GM12891 (cell line): ENCODE results near the gene RAB30.
"Not testable (repeated sequence)": the region's sequence is repeated elsewhere in the genome, so short reads cannot be mapped to it uniquely, and the experiment has no call there.

Experiments
- DNase-seq: peaks from one replicate; pipeline ENCODE4 v3.0.0; 2011; ENCODE audit warnings: low spot score; ENCODE audit not compliant: insufficient read length
- FAIRE-seq: peaks from 2 replicates; lab custom pipeline; 2011; peaks lifted over from hg19 to GRCh38; lab: Jason Lieb, UNC
- PAX5 ChIP-seq: IDR thresholded peaks from 2 replicates; pipeline ENCODE4 v1.6.1; 2011; ENCODE audit warnings: low read length, moderate library complexity, mild to moderate bottlenecking; ENCODE audit not compliant: insufficient read depth, severe bottlenecking
- POLR2A ChIP-seq: IDR thresholded peaks from 2 replicates; pipeline ENCODE4 v1.6.1; 2011; ENCODE audit warnings: low read depth, low read length, control low read depth
- POLR2AphosphoS5 ChIP-seq: IDR thresholded peaks from 2 replicates; pipeline ENCODE4 v1.6.1; 2011; ENCODE audit warnings: low read depth, low read length, control low read depth
- POU2F2 ChIP-seq: IDR thresholded peaks from 2 replicates; pipeline ENCODE4 v1.6.1; 2011; ENCODE audit warnings: low read depth, mild to moderate bottlenecking, control low read depth, low read length, moderate library complexity
- SPI1 ChIP-seq: IDR thresholded peaks from 2 replicates; pipeline ENCODE4 v1.6.1; 2011; ENCODE audit warnings: low read depth, low read length, control low read depth
- TAF1 ChIP-seq: IDR thresholded peaks from 2 replicates; pipeline ENCODE4 v1.6.1; 2011; ENCODE audit warnings: low read depth, low read length, control low read depth

RAB30 gene

DNA sequence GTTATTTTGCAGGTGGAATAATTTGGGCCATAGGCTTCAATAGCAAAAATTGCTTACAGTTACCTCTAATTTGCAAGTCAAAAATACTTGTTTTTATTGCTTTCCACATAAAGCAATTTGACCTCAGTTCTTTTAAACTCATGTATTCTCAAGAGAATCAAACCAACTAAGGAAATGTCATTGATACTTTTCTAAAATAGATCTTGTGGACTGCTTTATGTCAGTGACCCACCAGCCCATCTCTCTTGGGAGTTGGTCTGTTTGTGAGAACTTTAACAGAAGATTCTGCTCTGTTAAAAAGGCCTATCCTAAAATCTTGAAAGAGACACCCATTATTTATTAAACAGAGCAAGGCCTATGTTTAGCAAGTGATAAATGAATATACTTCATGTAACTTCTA, 94.9 kb downstream of the RAB30 start:
- DNase-seq (no peak), FAIRE-seq (no peak)
- TF ChIP-seq POLR2A (no peak), SPI1 (no peak), POU2F2 (no peak), POLR2AphosphoS5 (no peak), TAF1 (no peak), PAX5 (no peak)

DNA sequence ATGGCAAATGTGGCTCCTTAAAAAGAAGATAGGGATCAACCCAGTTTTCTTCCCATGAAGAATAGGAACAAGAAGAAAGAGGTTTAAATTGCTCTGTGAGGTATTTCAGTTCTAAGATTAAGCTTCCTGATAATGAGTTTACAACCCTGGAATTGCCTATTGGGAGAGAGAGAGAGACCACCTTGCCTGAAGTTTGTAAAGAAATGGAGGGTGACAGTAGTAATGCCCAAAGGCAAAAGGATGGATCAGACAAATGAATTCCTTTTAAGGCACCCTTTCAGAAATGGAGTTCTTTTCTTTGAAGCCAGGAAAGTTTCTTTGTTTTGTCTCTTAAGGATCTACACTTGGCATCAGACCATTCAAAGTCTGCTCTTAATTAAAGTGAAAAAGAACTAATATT, 95.8 kb downstream of the RAB30 start:
- TF ChIP-seq PAX5: no peak
- no peak for TF ChIP-seq POLR2A
- no peak for TF ChIP-seq SPI1
- no peak for TF ChIP-seq POLR2AphosphoS5
- no peak for TF ChIP-seq TAF1
- no peak for TF ChIP-seq POU2F2
- DNase-seq (no peak), FAIRE-seq (no peak)

DNA sequence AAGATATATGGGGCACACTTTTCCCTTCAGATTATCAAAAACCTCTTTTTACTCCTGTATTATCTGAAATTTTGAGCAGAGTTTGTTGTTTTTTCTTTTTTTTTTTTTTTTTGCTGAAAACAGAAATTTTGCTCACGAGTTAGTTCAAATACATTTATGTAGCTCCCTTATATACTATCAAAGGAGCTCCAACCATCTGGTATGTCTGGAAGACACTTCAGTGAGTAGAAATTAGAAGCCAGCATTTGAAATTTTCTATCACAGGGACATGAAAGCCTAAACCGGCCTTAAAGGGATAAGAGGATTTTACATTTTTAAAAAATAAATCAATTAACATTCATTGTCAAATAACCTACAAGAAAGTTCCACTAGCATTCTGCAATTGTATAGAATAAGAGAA, 96.8 kb downstream of the RAB30 start:
- FAIRE-seq (no peak), DNase-seq (no peak)
- TF ChIP-seq POLR2A (no peak), SPI1 (no peak), POLR2AphosphoS5 (no peak), TAF1 (no peak), PAX5 (no peak)

DNA sequence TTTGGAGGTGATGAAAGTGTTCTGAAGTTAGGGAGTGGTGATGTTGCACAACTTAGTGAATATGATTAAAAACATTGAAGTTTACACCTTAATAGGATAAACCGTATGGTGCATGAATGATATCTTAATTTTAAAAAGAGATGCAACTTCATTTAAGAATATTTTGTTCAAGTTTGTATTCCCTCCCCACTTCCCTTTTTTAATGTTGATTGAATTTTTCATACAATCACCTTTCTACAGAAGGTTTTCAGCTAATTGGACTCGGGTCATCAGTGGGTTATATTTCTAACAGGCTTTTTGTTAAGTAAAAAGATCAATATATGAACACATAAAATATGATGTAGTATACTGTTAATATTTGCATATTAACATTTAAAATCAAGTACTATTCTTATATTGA, 97.6 kb downstream of the RAB30 start:
- peak; percentile 65 for FAIRE-seq
- DNase-seq: no peak
- TF ChIP-seq PAX5: no peak
- no peak for TF ChIP-seq POLR2AphosphoS5
- TF ChIP-seq TAF1: no peak
- peak; percentile 37; the same call in 1 of the 2 replicates for TF ChIP-seq SPI1

GRCh38 chr11:82972103-82972502, 99.6 kb downstream of the RAB30 start:
- FAIRE-seq (peak; percentile 93), DNase-seq (no peak)
- TF ChIP-seq POU2F2: no peak

GRCh38 chr11:82971519-82971946, 100.2 kb downstream of the RAB30 start:
- TF ChIP-seq POLR2AphosphoS5 (peak; percentile 56; the same call in 1 of the 2 replicates), TAF1 (peak; percentile 22; the same call in 1 of the 2 replicates), POLR2A (peak; percentile 61; the same call in 1 of the 2 replicates)
- FAIRE-seq: peak; percentile 13
- not testable (repeated sequence) for DNase-seq

- not testable (repeated sequence) for DNase-seq, FAIRE-seq
Measured at GRCh38 chr11:82970507-82971083, 101.1 kb downstream of the RAB30 start.

DNA sequence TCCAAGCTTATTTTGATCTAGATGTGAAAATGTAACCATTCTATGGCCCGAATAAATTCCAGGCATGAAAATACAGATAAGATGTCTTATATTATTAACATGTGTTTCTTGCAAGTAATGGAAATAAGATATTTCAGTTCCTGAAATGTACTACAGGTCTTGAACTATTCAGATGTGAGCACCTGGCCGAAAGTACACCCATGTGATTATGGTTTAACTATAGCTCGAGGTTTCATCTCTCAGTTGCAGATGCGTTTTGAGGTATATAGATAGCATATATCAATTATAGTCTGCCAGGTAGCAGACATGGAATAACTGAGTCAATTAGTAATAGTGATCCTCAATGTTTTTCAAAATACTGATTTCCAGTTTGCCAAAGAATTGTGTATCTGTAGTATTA, 101.9 kb downstream of the RAB30 start:
- peak; percentile 90 for TF ChIP-seq SPI1
- TF ChIP-seq POU2F2: no peak
- DNase-seq: peak; percentile 17
- FAIRE-seq: peak; percentile 97

- TF ChIP-seq SPI1: no peak
- no peak for TF ChIP-seq PAX5
- TF ChIP-seq POLR2AphosphoS5: no peak
- no peak for TF ChIP-seq TAF1
- TF ChIP-seq POU2F2: no peak
- TF ChIP-seq POLR2A: no peak
- no peak for DNase-seq
- no peak for FAIRE-seq
Measured at GRCh38 chr11:82967381-82967780, 104.3 kb downstream of the RAB30 start.

DNA sequence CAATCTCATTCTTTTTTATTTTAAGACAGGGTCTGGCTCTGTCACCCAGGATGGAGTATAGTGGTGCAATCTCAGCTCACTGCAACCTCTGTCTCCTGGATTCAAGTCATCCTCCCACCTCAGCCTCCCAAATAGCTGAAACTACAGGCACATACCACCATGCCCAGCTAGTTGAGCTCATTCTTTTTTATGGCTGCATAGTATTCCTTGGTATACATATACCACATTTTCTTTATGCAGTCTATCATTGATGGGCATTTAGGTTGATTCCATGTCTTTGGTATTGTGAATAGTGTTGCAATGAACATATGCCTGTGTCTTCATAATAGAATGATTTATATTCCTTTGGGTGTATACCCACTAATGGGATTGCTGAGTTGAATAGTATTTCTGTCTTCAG, 109.7 kb downstream of the RAB30 start:
- FAIRE-seq: not testable (repeated sequence)

DNA sequence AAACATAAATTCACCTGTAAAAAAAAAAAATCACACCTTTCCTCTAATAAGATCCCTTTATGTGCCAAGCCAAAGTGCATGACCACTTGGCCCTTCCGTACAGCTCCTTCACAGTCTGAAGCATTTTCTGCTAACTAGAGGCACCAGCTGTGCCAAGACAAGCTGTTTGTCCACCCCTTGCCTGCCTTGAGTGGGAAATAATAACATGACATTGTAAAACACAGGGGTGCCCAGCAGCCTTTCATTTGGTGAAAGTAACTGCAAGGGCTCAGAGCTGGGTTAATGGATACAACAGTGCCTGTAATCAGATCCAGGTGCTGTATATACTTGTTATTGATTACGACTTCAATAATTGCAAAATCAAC, 110.9 kb downstream of the RAB30 start:
- FAIRE-seq (no peak), DNase-seq (no peak)
- TF ChIP-seq SPI1: no peak
- TF ChIP-seq POLR2AphosphoS5: no peak
- TF ChIP-seq TAF1: no peak
- TF ChIP-seq POU2F2: no peak
- no peak for TF ChIP-seq POLR2A
- TF ChIP-seq PAX5: no peak

More for the DNA sequence above, 109.7 kb downstream of the RAB30 start:
- DNase-seq: not testable (repeated sequence)

GRCh38 chr11:82959987-82960778, 111.5 kb downstream of the RAB30 start:
- no peak for TF ChIP-seq PAX5
- TF ChIP-seq POLR2AphosphoS5: no peak
- FAIRE-seq: peak; percentile 87
- DNase-seq: no peak

DNA sequence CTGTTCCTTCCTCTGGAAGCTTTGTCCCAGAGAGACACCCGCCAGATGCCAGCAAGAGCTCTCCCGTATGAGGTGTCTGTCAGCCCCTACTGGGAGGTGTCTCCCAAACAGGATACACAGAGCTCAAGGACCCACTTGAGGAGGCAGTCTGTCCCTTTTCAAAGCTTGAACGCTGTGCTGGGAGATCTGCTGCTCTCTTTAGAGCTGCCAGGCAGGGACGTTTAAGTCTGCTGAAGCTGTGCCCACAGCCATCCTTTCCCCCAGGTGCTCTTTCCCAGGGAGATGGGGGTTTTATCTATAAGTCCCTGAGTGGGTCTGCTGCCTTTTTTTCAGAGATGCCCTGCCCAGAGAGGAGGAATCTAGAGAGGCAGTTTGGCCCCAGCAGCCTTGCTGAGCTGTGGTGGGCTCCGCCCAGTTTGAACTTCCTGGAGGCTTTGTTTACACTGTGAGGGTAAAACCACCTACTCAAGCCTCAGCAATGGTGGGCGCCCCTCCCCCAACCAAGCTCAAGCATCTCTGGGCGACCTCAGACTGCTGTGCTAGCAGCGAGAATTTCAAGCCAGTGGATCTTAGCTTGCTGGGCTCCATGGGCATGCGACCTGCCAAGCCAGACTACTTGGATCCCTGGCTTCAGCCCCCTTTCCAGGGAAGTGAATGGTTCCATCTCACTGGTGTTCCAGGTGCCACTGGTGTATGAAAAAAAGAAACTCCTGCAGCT, 115.8 kb downstream of the RAB30 start:
- not testable (repeated sequence) for FAIRE-seq, DNase-seq

- not testable (repeated sequence) for FAIRE-seq, DNase-seq
Measured at GRCh38 chr11:82950502-82950901, 121.2 kb downstream of the RAB30 start.
